Thyroid gland (tissue), 4 donors: ENCODE results near the gene DOCK2.

Experiments
- POLR2A ChIP-seq, 2 donors: fragments of 450-650 bp; IDR thresholded peaks; one replicate each; pipeline ENCODE4 v1.6.1; 2017; ENCODE audit warnings: antibody characterized with exemption in 2 of 2, mild to moderate bottlenecking in 2 of 2, moderate library complexity in 1 of 2
- TF ChIP-seq, protein P1 (sequence below), 6 experiments: fragments of 200-600 bp in 3 of 6; fragments of 450-650 bp in 3 of 6; sonication (generic) in 3 of 6; IDR thresholded peaks; one replicate each; pipeline ENCODE4 v1.5.1; 2016 to 2019; ENCODE audit warnings: antibody characterized with exemption in 6 of 6, mild to moderate bottlenecking in 2 of 6, inconsistent platforms in 1 of 6, moderate library complexity in 1 of 6

- TF ChIP-seq, protein P1, sequence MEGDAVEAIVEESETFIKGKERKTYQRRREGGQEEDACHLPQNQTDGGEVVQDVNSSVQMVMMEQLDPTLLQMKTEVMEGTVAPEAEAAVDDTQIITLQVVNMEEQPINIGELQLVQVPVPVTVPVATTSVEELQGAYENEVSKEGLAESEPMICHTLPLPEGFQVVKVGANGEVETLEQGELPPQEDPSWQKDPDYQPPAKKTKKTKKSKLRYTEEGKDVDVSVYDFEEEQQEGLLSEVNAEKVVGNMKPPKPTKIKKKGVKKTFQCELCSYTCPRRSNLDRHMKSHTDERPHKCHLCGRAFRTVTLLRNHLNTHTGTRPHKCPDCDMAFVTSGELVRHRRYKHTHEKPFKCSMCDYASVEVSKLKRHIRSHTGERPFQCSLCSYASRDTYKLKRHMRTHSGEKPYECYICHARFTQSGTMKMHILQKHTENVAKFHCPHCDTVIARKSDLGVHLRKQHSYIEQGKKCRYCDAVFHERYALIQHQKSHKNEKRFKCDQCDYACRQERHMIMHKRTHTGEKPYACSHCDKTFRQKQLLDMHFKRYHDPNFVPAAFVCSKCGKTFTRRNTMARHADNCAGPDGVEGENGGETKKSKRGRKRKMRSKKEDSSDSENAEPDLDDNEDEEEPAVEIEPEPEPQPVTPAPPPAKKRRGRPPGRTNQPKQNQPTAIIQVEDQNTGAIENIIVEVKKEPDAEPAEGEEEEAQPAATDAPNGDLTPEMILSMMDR (IDR thresholded peaks at IDR 0.05) = no peak
- TF ChIP-seq POLR2A (IDR thresholded peaks at IDR 0.05) = no peak
Measured at GRCh38 chr5:169875091-169875728, 238.1 kb downstream of the DOCK2 start.
